Prostate gland (tissue), 2 donors: ENCODE results near the gene PLEKHM1. TPM values are rescaled to one million over a fixed set of nuclear protein-coding genes. Genes with fewer than 3 reads are reported as not detected.
A peak's percentile ranks its signal among the peaks of the same experiment; 100 is the strongest.

Source experiments
- DNase-seq: peaks from one replicate; pipeline ENCODE4 v3.0.0-alpha.2; 2019; ENCODE audit warnings: low spot score
- H3K27ac ChIP-seq, 2 donors: fragments of 200-600 bp; sonication (generic); 2 replicates each; pipeline ENCODE4 v1.5.1; 2017 to 2019
- H3K27me3 ChIP-seq: fragments of 200-600 bp; sonication (generic); replicated peaks from 2 replicates; pipeline ENCODE4 v1.5.1; 2019; ENCODE audit not compliant: insufficient read depth
- H3K36me3 ChIP-seq, 2 donors: fragments of 200-600 bp; sonication (generic); 1 replicate in 1 of 2; 2 replicates in 1 of 2; pipeline versions ENCODE4 v1.5.1 to v1.8.1; 2017 to 2019
- H3K4me1 ChIP-seq: fragments of 200-600 bp; sonication (generic); replicated peaks from 2 replicates; pipeline ENCODE4 v1.5.1; 2019
- H3K4me3 ChIP-seq, 2 donors: fragments of 200-600 bp; sonication (generic); 2 replicates each; pipeline ENCODE4 v1.5.1; 2017 to 2019
- H3K9me3 ChIP-seq: fragments of 200-600 bp; sonication (generic); 2 replicates; pipeline ENCODE4 v1.5.1; 2017
- POLR2A ChIP-seq: fragments of 450-650 bp; IDR thresholded peaks from one replicate; pipeline ENCODE4 v1.6.1; 2016; ENCODE audit warnings: antibody characterized with exemption, mild to moderate bottlenecking
- POLR2AphosphoS5 ChIP-seq: sonication (generic); formaldehyde crosslinking; IDR thresholded peaks from one replicate; pipeline ENCODE4 v1.6.1; 2017; ENCODE audit warnings: antibody characterized with exemption
- WGBS: methylation state at CpG from one replicate; pipeline ENCODE4 v1.1.5; 2018; 5-methylcytosine and 5-hydroxymethylcytosine counted together
- intact Hi-C: fragments of 100-400 bp; cut with DNase I; formaldehyde crosslinking; loops from one replicate; pipeline ENCODE4 v1.14.2; 2022
- total RNA-seq, 2 donors: library from RNA; depleted of rRNA; stranded (reverse); fragments of >200 nt; gene quantifications; one replicate each; pipeline ENCODE4 v1.1.0, GENCODE V29; 2016
- TF ChIP-seq, protein P1 (sequence below), 4 experiments: fragments of 200-600 bp in 2 of 4; fragments of 450-650 bp in 2 of 4; sonication (generic) in 2 of 4; IDR thresholded peaks; 1 replicate in 3 of 4; 2 replicates in 1 of 4; pipeline ENCODE4 v1.5.1; 2016 to 2019; ENCODE audit warnings: antibody characterized with exemption in 4 of 4, mild to moderate bottlenecking in 2 of 4, moderate library complexity in 2 of 4

The PLEKHM1 gene
- total RNA-seq, 2 donors from 2014 or later = 33.2 to 39.8 TPM

DNA sequence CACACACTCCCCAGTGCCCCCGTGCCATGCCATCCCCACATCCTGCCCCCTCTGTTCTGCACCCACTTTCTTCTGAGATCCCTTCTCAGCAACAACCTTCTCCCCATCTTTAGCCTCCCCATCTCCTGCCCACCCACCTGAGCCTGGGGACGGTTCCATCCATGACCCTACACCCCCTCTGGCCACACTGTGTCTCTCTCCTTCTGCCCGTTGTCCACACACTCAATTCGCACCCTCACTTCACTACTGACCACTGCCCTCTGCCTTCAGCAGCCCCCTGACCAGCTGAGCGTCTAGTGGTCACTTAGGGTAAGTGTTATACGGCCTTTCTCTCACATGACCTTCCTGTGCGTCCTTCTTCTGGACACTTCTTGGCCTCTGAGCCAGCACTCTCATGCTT lies 64.0 kb downstream of the PLEKHM1 start:
- no peaks in the 10 kb centered on the region for H3K4me1 ChIP-seq
- no peaks in the 10 kb centered on the region for H3K36me3 ChIP-seq
- DNase-seq = no peak
- H3K9me3 ChIP-seq = no peaks in the 10 kb centered on the region
- TF ChIP-seq POLR2A (no peak), POLR2AphosphoS5 (no peak)
- TF ChIP-seq, protein P1, sequence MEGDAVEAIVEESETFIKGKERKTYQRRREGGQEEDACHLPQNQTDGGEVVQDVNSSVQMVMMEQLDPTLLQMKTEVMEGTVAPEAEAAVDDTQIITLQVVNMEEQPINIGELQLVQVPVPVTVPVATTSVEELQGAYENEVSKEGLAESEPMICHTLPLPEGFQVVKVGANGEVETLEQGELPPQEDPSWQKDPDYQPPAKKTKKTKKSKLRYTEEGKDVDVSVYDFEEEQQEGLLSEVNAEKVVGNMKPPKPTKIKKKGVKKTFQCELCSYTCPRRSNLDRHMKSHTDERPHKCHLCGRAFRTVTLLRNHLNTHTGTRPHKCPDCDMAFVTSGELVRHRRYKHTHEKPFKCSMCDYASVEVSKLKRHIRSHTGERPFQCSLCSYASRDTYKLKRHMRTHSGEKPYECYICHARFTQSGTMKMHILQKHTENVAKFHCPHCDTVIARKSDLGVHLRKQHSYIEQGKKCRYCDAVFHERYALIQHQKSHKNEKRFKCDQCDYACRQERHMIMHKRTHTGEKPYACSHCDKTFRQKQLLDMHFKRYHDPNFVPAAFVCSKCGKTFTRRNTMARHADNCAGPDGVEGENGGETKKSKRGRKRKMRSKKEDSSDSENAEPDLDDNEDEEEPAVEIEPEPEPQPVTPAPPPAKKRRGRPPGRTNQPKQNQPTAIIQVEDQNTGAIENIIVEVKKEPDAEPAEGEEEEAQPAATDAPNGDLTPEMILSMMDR (IDR thresholded peaks at IDR 0.05) = no peak
- intact Hi-C loops = no loop called here
- WGBS = 85% methylated on average over 7 of the region's 7 CpGs
- H3K27ac ChIP-seq = no peak overlapping the region
- no peaks in the 10 kb centered on the region for H3K27me3 ChIP-seq
- H3K4me3 ChIP-seq = no peak overlapping the region

DNA sequence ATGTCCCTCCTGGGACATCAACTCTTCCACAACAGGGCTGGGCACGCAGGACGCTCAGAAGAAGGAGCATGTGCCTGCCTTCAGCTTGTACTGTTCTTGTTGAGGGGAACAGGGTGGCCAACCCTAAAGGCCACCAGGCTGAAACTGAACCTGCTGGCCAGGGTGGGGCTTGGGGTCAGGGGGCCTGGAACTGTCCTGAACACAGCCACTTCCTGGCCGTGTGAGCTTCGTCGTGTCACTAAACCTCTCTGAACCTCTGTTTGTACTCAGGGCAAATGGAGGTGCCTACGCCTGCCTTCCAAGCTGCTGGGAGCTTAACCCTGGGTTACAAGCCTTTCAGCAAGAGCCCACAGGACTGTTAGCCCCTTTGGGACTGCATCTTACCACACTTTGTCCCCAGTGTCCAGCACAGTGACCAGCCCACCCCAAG lies 64.5 kb downstream of the PLEKHM1 start:
- Histone ChIP-seq H3K27me3 (no peaks in the 10 kb centered on the region), H3K4me3 (no peak overlapping the region), H3K27ac (peak overlapping the region; percentile 80 to 83), H3K9me3 (no peaks in the 10 kb centered on the region), H3K36me3 (no peaks in the 10 kb centered on the region), H3K4me1 (no peaks in the 10 kb centered on the region)
- 39% methylated on average over 3 of the region's 6 CpGs for WGBS
- intact Hi-C loops = no loop called here
- TF ChIP-seq POLR2AphosphoS5 (no peak), POLR2A (no peak)
- TF ChIP-seq, protein P1 (IDR thresholded peaks at IDR 0.05) = no peak
- no peak for DNase-seq

DNA sequence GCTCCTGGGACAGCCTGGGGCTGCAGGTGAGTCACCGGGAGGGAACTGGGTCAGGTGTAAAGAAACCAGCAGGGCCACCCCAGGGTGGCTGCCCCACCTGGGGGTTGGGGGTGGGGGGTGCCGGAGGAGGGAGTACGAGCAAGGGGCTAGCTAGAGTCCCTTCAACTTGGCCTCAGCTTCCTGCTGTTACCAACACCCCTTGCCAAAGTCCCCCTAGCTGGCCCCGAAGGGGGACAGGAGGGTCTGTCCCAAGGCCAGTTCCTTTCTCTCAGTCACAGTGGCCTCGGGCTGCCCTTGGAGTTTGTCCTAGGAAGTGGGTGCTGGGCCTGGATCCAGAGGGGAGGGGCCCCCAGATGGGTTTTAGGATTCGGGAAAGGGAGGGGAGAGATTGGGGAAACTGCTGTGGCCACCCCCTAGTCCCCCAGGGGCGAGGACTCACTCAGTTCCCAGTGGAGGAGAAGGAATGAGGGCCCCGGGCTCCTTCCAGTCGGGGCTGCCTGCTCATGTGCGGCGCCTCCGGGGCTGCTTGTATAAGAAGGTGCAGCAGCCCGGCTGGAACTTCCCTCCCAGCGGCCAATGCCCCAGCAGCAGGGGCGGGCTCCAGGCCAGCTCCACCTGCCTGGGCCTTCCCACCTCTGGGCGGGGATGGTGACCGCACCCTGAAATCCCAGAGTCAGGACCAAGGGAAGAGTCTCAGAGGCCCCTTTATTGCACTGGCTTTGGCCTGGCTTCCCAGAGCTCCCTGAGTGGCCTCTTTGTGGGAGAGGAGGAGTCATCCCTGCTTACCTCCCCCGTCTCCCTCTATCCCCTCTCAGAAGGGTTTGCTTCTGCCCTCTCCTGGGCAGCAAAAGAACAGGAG lies 65.2 kb downstream of the PLEKHM1 start:
- no peaks in the 10 kb centered on the region for H3K27me3 ChIP-seq
- DNase-seq = peak; percentile 90
- H3K36me3 ChIP-seq = no peaks in the 10 kb centered on the region
- intact Hi-C loops = no loop called here
- 23% methylated on average over 18 of the region's 18 CpGs for WGBS
- peak; percentile 82 for TF ChIP-seq POLR2AphosphoS5
- TF ChIP-seq, protein P1 (IDR thresholded peaks at IDR 0.05) = peak in 3 of 4 experiments; percentile 46 to 65 (median 63)
- peak; percentile 76 for TF ChIP-seq POLR2A
- peak overlapping the region; percentile 80 to 83 for H3K27ac ChIP-seq
- H3K9me3 ChIP-seq = no peaks in the 10 kb centered on the region
- peak overlapping the region; percentile 11 to 35 for H3K4me3 ChIP-seq
- no peaks in the 10 kb centered on the region for H3K4me1 ChIP-seq

DNA sequence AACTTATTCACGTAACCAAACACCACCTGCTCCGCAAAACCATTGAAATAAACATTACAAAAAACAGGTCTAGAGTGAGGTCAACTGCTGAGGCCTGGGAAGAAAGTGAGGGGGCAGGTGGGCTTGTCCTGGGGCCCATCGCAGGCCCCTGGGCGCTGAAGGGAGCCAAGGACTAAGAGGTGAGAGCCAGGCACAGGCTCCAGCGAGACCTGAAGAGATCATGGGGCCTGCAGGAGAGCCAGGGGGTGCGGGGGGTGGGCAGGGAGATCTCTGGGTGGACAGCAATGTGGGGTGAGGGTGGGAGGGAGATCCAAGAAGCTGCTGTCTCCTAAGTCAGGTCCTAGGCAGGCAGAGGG lies 65.8 kb downstream of the PLEKHM1 start:
- Histone ChIP-seq H3K9me3 (no peaks in the 10 kb centered on the region), H3K27me3 (no peaks in the 10 kb centered on the region), H3K27ac (peak overlapping the region; percentile 80 to 83), H3K36me3 (no peaks in the 10 kb centered on the region), H3K4me3 (peak overlapping the region; percentile 11 to 35), H3K4me1 (no peaks in the 10 kb centered on the region)
- DNase-seq = no peak
- TF ChIP-seq, protein P1 (IDR thresholded peaks at IDR 0.05) = no peak
- no peak for TF ChIP-seq POLR2AphosphoS5
- no peak for TF ChIP-seq POLR2A
- WGBS = 80% methylated on average over 6 of the region's 6 CpGs
- intact Hi-C loops = no loop called here

DNA sequence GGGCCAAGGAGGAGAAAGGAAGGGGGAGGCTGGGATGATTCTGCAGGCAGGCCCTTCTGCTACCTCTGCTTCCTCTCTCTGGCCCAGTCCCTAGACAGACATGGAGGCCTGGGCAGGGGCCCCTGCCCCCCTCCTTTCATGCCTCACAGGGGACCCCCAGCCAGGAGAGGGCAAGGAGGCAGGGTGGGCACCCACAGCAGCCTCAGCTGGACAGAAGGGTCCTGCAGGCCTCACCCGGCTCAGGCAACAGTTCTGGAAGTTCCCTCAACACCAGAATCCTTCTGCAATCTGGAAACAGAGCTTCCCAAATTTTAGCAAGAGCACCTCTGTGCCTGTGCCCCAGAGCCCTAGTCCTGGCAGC lies 66.6 kb downstream of the PLEKHM1 start:
- 38% methylated on average over 1 of the region's 1 CpG for WGBS
- Histone ChIP-seq H3K27me3 (no peaks in the 10 kb centered on the region), H3K4me3 (peak overlapping the region in 1 of 2 donors; percentile 35), H3K4me1 (no peaks in the 10 kb centered on the region), H3K9me3 (no peaks in the 10 kb centered on the region), H3K36me3 (no peaks in the 10 kb centered on the region), H3K27ac (peak overlapping the region in 1 of 2 donors; percentile 80)
- no peak for DNase-seq
- intact Hi-C loops = no loop called here
- TF ChIP-seq POLR2AphosphoS5 (no peak), POLR2A (no peak)
- TF ChIP-seq, protein P1 (IDR thresholded peaks at IDR 0.05) = no peak
